C4-2B (cell line): ENCODE results near the gene AUTS2.

Experiments
- ZFX ChIP-seq: fragments of 450-650 bp; IDR thresholded peaks from 2 replicates; pipeline ENCODE4 v1.6.1; 2017
- TF ChIP-seq, protein P1 (sequence below): fragments of 450-650 bp; conservative IDR thresholded peaks from 2 replicates; pipeline ENCODE4 v1.5.1; 2017; ENCODE audit warnings: mild to moderate bottlenecking

DNA sequence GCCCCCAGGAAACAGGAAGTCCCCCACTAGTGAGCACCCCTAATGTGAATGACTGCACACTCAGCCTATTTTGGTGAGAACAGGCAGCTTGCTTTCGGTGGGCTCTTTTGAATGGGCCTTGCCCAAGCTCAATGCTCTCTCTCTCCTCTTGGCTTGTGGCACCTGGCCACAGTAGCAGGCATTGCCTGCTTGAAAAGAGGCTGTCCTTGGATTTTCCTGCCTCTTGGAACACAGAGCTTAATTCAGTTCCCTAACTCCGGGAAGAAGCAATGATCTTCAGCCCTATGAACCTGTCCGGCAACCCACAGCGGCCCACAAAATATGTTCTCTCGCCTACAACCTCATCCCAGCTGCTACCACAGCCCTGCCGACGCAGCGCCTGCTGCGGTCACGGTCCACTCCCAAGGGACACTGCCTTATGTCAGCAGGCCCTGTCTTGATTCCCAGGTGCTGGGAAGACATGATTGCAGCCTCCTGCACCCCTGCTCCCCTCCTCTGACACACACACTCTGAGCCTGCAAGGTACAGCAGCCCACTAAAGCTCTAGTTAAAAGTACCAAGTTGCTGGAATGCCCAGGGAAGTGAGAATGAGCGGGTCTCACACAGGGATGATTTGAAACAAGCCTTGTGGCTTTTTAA, 818.2 kb downstream of the AUTS2 start:
- TF ChIP-seq, protein P1, sequence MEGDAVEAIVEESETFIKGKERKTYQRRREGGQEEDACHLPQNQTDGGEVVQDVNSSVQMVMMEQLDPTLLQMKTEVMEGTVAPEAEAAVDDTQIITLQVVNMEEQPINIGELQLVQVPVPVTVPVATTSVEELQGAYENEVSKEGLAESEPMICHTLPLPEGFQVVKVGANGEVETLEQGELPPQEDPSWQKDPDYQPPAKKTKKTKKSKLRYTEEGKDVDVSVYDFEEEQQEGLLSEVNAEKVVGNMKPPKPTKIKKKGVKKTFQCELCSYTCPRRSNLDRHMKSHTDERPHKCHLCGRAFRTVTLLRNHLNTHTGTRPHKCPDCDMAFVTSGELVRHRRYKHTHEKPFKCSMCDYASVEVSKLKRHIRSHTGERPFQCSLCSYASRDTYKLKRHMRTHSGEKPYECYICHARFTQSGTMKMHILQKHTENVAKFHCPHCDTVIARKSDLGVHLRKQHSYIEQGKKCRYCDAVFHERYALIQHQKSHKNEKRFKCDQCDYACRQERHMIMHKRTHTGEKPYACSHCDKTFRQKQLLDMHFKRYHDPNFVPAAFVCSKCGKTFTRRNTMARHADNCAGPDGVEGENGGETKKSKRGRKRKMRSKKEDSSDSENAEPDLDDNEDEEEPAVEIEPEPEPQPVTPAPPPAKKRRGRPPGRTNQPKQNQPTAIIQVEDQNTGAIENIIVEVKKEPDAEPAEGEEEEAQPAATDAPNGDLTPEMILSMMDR: no peak
- no peak for TF ChIP-seq ZFX
